Measurements from ENCODE around the gene ZNF618. TPM values are rescaled to one million over a fixed set of nuclear protein-coding genes. Genes with fewer than 3 reads are reported as not detected.

Gene ZNF618
- total RNA-seq, 2 donors from 2014 or later = 0.60 to 1.7 TPM

GRCh38 chr9:114071197-114071795, 195.2 kb downstream of the ZNF618 start:
- Mint-ChIP-seq H3K27me3 (peaks cover 19% of the 10 kb centered on the region), H3K4me3 (no peak overlapping the region), H3K36me3 (ENCODE audit: low read depth) (peaks cover 2% of the 10 kb centered on the region), H3K4me1 (peaks cover 4% of the 10 kb centered on the region), H3K27ac (no peak overlapping the region)
- H3K9me3 ChIP-seq (ENCODE audit: control insufficient read depth, low read length, poor library complexity, severe bottlenecking) = no peaks in the 10 kb centered on the region
- ATAC-seq (no peak), DNase-seq (no peak)

- no peaks in the 10 kb centered on the region for H3K9me3 ChIP-seq (ENCODE audit: control insufficient read depth, low read length, poor library complexity, severe bottlenecking)
- Mint-ChIP-seq H3K4me1 (peaks cover 5% of the 10 kb centered on the region), H3K4me3 (no peak overlapping the region), H3K36me3 (ENCODE audit: low read depth) (peaks cover 2% of the 10 kb centered on the region), H3K27me3 (peaks cover 30% of the 10 kb centered on the region), H3K27ac (no peak overlapping the region)
- ATAC-seq (no peak), DNase-seq (no peak)
Observed at GRCh38 chr9:114072184-114073140, 196.4 kb downstream of the ZNF618 start.

DNA sequence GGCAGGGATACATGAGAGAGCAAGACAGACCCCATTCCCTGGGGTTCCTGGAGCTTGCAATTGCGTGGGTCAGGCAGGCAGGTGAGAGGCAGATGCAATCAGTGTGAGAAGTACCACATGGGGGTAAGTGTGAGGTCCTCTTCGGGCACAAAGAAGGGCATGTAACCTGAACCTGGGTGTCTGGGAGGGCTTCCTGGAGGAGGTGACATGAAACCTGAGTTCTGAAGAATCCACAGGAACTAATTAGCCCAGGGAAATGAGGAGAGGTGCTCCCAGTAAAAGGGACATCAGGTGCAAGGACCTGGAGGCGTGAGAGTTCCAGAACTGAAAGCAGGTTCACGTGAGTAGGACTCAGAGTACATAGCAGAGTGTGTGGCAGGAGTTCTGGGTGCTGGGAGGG, 199.5 kb downstream of the ZNF618 start:
- Mint-ChIP-seq H3K36me3 (ENCODE audit: low read depth) (peaks cover 2% of the 10 kb centered on the region), H3K4me3 (no peak overlapping the region), H3K4me1 (peaks cover 5% of the 10 kb centered on the region), H3K27me3 (peaks cover 38% of the 10 kb centered on the region), H3K27ac (peak overlapping the region; percentile 44)
- ATAC-seq (no peak), DNase-seq (no peak)
- no peaks in the 10 kb centered on the region for H3K9me3 ChIP-seq (ENCODE audit: control insufficient read depth, low read length, poor library complexity, severe bottlenecking)

DNA sequence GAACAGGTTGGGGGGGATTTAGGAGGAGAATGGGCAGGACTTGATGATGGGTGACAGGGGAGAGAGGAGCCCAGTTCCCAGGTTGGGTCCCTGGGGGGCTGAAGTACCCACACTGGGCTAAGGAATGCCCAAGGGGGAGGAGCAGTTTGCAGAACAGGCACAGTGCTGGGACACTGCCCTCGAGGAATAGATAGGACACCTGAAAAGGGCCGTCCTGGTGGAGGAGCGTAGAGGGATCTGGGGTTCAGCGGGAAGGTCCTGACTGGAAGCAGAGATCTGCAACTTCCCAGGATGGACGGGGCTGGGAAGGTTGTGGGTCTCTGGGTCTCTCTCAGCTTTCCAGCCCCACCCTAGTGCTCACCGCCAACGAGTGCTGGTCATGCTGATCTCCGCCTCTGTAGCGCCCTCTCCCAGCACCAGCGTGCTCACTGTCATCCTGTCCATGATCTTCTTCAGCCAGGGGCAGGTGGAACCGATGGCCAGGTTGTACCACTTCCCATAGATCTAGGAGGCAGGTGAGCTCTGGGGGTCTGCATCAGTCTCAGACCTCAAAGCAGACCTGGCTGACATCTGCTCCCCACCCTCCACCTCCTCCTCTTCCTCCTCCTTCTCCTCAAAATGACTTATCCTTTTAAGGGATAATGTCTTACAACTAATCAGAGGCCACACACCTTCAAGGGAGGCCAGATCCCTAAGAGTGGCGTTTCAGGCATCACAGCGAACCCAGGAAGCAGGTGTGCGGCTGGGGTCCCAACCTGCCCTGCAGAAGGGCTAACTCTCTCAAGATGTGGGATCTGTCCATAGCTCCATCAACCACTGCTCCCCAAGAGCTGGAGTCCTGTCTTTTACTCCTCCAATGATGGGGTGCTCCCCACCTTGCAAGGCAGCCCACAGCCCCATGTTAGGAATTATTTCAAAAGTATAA, 200.4 kb downstream of the ZNF618 start:
- H3K4me1 Mint-ChIP-seq = peaks cover 7% of the 10 kb centered on the region
- peak overlapping the region; percentile 44 for H3K27ac Mint-ChIP-seq
- ATAC-seq = no peak

DNA sequence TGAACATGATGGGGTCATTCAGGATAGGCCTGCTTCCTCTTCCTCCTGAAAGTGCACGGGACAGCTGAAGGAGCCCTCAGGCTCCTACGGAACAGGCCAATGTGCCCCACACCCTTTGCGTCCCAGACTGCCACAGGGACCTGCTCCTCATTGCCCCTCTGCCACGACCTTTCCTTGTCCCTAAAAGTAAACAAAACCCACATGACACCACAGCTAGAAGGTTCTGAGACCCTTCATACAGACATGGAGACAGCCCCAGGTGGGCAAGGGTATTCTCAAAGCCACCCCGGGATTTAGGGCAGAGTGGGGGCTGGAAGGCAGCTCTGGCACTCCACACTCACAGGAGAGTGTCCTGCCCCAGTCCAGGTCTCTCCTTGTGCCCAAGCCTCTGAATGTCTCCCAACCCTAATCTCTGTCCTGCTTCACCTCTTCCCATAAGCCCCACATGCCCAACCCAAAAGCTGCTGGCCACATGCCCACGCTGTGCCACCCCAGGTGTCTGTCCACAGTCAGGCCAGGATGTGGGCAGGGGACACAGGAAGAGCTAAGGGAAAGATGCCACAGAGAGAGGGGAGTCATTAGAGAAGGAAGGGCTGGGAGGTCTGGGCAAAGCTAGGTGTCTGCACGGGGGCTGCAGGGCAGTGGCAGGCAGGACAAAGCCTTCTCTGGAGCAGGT, 201.2 kb downstream of the ZNF618 start:
- H3K9me3 ChIP-seq (ENCODE audit: control insufficient read depth, low read length, poor library complexity, severe bottlenecking) = no peaks in the 10 kb centered on the region
- no peak for DNase-seq
- Mint-ChIP-seq H3K4me3 (no peak overlapping the region), H3K27me3 (peaks cover 43% of the 10 kb centered on the region), H3K36me3 (ENCODE audit: low read depth) (peaks cover 2% of the 10 kb centered on the region), H3K27ac (no peak overlapping the region), H3K4me1 (peaks cover 7% of the 10 kb centered on the region)
- no peak for ATAC-seq

More for the DNA sequence above, 200.4 kb downstream of the ZNF618 start:
- H3K9me3 ChIP-seq (ENCODE audit: control insufficient read depth, low read length, poor library complexity, severe bottlenecking) = no peaks in the 10 kb centered on the region
- DNase-seq = no peak
- no peak overlapping the region for H3K4me3 Mint-ChIP-seq
- peaks cover 2% of the 10 kb centered on the region for H3K36me3 Mint-ChIP-seq (ENCODE audit: low read depth)
- peaks cover 43% of the 10 kb centered on the region for H3K27me3 Mint-ChIP-seq

- no peaks in the 10 kb centered on the region for H3K9me3 ChIP-seq (ENCODE audit: control insufficient read depth, low read length, poor library complexity, severe bottlenecking)
- peaks cover 43% of the 10 kb centered on the region for H3K27me3 Mint-ChIP-seq
- H3K4me3 Mint-ChIP-seq = no peak within 1 kb of the TSS
- DNase-seq = no peak
- no peak within 1 kb of the TSS for H3K27ac Mint-ChIP-seq
- peaks cover 7% of the 10 kb centered on the region for H3K4me1 Mint-ChIP-seq
- no peak for ATAC-seq
- H3K36me3 Mint-ChIP-seq (ENCODE audit: low read depth) = peaks cover 2% of the 10 kb centered on the region
Observed at GRCh38 chr9:114078021-114078780, 202.1 kb downstream of the ZNF618 start, which contains the start of gene AMBP. TSS of gene AMBP (minus strand) at chr9:114078300. CDS start at chr9:114078209, 91 bp downstream.

DNA sequence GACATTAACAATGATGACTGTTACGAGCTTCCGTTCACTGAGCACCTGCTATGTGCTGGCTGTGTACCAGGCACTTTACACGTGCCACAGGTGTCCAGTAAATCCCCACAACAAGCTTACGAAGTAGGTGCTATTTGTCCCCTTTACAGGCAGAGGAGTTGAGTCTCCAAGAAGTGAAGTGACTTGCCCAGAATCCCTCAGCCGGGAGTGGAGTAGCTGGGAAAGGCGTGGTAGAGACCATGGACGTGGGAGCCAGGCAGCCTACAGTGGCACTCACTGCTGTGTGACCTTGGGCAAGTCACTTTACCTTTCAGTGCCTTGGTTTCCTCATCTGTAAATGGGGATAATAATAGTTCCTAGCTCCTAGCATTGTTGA, 202.7 kb downstream of the ZNF618 start:
- H3K27me3 Mint-ChIP-seq = peaks cover 46% of the 10 kb centered on the region
- no peak overlapping the region for H3K4me3 Mint-ChIP-seq
- peaks cover 7% of the 10 kb centered on the region for H3K4me1 Mint-ChIP-seq
- H3K36me3 Mint-ChIP-seq (ENCODE audit: low read depth) = peaks cover 2% of the 10 kb centered on the region
- ATAC-seq = no peak
- no peaks in the 10 kb centered on the region for H3K9me3 ChIP-seq (ENCODE audit: control insufficient read depth, low read length, poor library complexity, severe bottlenecking)
- no peak overlapping the region for H3K27ac Mint-ChIP-seq
- no peak for DNase-seq

DNA sequence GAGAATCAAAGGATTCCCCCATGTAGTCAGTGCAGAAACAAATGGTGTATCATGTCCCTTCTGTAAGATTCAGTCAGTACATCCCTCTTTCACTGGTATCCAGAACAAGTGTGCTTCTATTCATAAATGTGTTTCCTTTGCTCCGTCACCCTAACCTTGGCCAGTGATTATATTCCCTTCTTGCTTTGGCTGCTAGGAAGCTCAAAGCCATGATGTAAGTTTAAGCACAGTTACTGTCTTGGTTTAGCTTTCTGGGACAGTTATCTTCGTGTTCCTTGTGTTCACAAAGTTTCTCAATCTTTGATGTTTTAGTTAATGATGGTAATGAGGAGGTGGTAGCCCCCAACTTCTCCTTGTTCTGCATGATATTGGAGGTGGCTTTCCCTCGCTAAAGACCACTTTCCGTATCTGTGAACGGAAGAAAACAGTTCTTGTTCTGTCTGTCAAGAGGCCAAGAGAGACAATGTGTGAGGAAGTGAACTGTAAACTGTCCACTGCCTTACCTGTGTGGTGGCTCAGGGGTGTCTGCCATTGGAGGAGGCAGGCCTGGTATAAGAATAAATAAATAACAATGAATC, 204.2 kb downstream of the ZNF618 start:
- H3K4me3 Mint-ChIP-seq = no peak overlapping the region
- DNase-seq = no peak
- no peak for ATAC-seq

GRCh38 chr9:114080773-114081440, 204.8 kb downstream of the ZNF618 start:
- Mint-ChIP-seq H3K4me1 (peaks cover 6% of the 10 kb centered on the region), H3K4me3 (no peak overlapping the region), H3K36me3 (ENCODE audit: low read depth) (peaks cover 2% of the 10 kb centered on the region), H3K27me3 (peaks cover 39% of the 10 kb centered on the region), H3K27ac (no peak overlapping the region)
- DNase-seq = no peak
- no peak for ATAC-seq
- no peaks in the 10 kb centered on the region for H3K9me3 ChIP-seq (ENCODE audit: control insufficient read depth, low read length, poor library complexity, severe bottlenecking)

More for the DNA sequence above, 204.2 kb downstream of the ZNF618 start:
- H3K9me3 ChIP-seq (ENCODE audit: control insufficient read depth, low read length, poor library complexity, severe bottlenecking) = no peaks in the 10 kb centered on the region
- no peak overlapping the region for H3K27ac Mint-ChIP-seq
- peaks cover 43% of the 10 kb centered on the region for H3K27me3 Mint-ChIP-seq
- H3K36me3 Mint-ChIP-seq (ENCODE audit: low read depth) = peaks cover 2% of the 10 kb centered on the region
- peaks cover 7% of the 10 kb centered on the region for H3K4me1 Mint-ChIP-seq

DNA sequence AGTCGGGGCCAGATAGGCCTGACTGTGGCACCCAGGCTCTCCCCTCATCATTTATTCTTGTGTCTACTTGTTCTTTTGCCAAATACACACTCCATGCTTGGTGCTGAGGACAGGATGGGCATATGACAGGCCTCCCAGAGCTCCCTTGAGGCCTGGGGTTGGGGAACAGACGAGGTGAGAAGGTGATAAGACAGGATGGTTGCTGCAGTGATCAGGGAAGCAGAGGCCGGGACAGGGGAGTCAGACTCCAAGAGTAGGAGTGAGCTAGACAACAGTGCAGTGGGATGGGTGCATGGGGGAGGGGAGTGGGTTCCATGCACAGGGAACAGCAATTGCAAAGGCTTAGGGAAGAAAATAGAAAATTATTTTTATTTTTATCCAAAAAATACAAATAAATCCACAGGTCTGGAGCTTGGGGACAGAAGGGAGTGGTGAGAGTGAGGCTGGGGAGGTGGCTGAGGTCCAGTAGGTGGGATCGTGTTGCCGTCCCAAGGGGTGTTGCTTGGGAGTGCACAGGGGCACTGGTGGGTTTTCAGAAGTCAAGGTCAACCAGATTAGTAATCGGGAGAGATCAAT, 205.4 kb downstream of the ZNF618 start:
- no peak overlapping the region for H3K4me3 Mint-ChIP-seq
- no peaks in the 10 kb centered on the region for H3K9me3 ChIP-seq (ENCODE audit: control insufficient read depth, low read length, poor library complexity, severe bottlenecking)
- peaks cover 39% of the 10 kb centered on the region for H3K27me3 Mint-ChIP-seq
- ATAC-seq = no peak
- H3K27ac Mint-ChIP-seq = no peak overlapping the region
- no peak for DNase-seq
- H3K4me1 Mint-ChIP-seq = peaks cover 4% of the 10 kb centered on the region
- H3K36me3 Mint-ChIP-seq (ENCODE audit: low read depth) = no peaks in the 10 kb centered on the region

Data from T-helper 17 cell (primary cell).